ENCODE data around the gene FLNA.
"Not testable (repeated sequence)": the region's sequence is repeated elsewhere in the genome, so short reads cannot be mapped to it uniquely, and the experiment has no call there.

The FLNA gene, protein sequence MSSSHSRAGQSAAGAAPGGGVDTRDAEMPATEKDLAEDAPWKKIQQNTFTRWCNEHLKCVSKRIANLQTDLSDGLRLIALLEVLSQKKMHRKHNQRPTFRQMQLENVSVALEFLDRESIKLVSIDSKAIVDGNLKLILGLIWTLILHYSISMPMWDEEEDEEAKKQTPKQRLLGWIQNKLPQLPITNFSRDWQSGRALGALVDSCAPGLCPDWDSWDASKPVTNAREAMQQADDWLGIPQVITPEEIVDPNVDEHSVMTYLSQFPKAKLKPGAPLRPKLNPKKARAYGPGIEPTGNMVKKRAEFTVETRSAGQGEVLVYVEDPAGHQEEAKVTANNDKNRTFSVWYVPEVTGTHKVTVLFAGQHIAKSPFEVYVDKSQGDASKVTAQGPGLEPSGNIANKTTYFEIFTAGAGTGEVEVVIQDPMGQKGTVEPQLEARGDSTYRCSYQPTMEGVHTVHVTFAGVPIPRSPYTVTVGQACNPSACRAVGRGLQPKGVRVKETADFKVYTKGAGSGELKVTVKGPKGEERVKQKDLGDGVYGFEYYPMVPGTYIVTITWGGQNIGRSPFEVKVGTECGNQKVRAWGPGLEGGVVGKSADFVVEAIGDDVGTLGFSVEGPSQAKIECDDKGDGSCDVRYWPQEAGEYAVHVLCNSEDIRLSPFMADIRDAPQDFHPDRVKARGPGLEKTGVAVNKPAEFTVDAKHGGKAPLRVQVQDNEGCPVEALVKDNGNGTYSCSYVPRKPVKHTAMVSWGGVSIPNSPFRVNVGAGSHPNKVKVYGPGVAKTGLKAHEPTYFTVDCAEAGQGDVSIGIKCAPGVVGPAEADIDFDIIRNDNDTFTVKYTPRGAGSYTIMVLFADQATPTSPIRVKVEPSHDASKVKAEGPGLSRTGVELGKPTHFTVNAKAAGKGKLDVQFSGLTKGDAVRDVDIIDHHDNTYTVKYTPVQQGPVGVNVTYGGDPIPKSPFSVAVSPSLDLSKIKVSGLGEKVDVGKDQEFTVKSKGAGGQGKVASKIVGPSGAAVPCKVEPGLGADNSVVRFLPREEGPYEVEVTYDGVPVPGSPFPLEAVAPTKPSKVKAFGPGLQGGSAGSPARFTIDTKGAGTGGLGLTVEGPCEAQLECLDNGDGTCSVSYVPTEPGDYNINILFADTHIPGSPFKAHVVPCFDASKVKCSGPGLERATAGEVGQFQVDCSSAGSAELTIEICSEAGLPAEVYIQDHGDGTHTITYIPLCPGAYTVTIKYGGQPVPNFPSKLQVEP (N-terminal part only)
- total RNA-seq = 3,238 to 3,513 reads per million in 2 donors

- no peak for DNase-seq
These were observed at the start of gene FLNA for GRCh38 chrX:154374313-154375155. TSS of gene FLNA (minus strand) at chrX:154374634. CDS start at chrX:154371245, 3,389 bp downstream.

GRCh38 chrX:154420402-154420756 is 45.9 kb upstream of the FLNA start:
- DNase-seq = no peak

GRCh38 chrX:154419688-154420401 is 45.4 kb upstream of the FLNA start:
- DNase-seq = no peak

DNA sequence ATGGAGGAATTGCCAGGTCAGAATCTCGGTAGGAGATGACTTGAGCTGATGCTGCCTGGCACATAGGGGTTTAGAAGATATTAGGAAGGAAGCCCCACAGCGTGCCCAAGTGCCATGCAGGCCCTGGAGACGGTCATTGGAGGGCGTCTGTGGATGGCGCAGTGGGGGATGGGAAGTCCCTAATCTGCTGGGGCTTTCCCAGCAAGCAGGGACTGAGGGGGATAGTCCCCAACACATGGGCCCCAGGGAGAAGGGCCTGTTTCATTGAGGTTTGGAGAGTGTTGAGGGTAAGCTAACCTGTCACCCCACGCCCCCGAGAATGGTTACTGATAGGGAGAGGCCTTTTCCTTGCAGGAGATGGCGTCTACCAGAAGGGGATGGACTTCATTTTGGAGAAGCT is 44.8 kb upstream of the FLNA start:
- DNase-seq = no peak

- DNase-seq = no peak
These were observed 42.7 kb upstream of the FLNA start for GRCh38 chrX:154417157-154417556.

DNA sequence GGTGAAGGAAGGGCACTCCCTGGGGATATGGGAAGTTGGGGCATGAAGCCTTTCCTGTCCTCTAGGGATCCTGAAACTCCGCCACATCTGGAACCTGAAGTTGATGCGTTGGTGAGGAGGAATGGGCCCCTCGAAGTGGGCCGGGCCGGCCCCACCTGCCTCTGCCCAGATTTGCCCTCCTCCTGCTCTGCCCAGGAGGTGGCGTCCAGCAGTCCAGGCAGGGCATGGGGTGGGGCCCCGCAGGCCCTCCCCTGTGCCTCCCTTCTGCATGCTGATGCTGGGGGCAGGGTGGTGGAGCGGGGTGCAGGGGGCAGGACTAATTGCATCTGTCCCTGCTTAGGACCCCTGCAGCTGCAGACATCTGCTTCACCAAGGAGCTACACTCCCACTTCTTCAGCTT is 38.7 kb upstream of the FLNA start:
- DNase-seq = no peak

DNA sequence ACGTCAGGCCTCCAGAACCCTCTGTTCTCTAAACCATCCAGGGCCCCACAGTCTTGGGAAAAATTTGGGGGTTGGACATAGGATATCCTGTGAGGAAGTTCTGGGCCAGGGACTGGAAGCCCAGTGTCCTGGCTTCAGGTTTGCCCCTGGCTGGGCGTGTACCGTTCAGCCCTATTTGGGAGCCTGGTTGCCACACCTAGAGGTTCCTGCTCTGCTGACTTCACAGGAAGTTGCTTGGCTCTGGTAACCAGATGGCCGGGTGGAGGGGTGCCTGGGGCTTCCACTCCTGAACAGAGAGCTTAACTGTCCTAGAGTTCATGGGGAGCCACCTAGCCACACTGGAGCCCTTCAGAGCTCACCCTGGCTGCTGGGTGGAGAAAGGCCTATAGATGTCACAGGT is 38.0 kb upstream of the FLNA start:
- no peak for DNase-seq

GRCh38 chrX:154411981-154412340 is 37.5 kb upstream of the FLNA start:
- peak; percentile 21 for DNase-seq

DNA sequence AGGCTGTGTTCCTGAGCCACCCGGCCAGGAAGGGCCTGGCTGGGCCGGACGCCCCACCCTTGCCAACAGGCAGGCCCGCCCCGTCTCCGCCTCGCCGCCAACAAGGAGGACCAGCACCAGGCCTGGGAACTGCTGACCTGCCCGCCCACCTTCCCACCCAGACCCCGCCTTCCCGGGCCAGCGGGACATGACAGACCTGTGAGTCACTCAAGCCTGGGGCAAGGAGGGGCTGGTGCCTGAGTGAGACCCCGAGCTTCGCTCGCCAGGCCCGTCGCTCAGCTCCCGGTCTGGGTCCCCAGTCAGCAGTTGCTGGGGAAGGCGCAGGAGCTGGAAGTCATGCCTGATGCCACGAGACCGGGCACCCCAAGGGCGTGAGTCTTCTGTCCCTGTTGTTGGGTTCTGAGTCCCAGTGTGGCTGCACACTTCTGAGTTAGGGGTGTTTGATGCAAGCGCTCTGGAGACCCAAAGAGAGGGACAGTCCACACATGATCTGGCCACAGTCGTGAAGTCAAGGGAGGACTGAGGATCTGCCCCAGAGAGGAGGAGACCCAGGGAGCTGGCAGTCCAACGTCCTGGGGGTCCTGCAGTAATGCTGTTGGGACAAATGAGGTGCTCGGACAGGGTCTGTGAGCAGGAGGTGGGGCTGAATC is 34.9 kb upstream of the FLNA start, which contains the start of gene DNASE1L1:
Gene DNASE1L1, minus strand, starts transcription at position 33 of the 650 bp plus-strand sequence. CDS start 3,686 bp downstream, outside the sequence.
- DNase-seq = no peak

GRCh38 chrX:154408659-154409221 is 34.3 kb upstream of the FLNA start:
- DNase-seq = no peak

GRCh38 chrX:154404625-154405192 is 30.3 kb upstream of the FLNA start:
- DNase-seq = no peak

- DNase-seq = no peak
These were observed 29.4 kb upstream of the FLNA start for GRCh38 chrX:154403858-154404257.

- no peak for DNase-seq
These were observed 28.8 kb upstream of the FLNA start for GRCh38 chrX:154403192-154403591.

- no peak for DNase-seq
These were observed 28.2 kb upstream of the FLNA start for GRCh38 chrX:154402622-154403127.

DNA sequence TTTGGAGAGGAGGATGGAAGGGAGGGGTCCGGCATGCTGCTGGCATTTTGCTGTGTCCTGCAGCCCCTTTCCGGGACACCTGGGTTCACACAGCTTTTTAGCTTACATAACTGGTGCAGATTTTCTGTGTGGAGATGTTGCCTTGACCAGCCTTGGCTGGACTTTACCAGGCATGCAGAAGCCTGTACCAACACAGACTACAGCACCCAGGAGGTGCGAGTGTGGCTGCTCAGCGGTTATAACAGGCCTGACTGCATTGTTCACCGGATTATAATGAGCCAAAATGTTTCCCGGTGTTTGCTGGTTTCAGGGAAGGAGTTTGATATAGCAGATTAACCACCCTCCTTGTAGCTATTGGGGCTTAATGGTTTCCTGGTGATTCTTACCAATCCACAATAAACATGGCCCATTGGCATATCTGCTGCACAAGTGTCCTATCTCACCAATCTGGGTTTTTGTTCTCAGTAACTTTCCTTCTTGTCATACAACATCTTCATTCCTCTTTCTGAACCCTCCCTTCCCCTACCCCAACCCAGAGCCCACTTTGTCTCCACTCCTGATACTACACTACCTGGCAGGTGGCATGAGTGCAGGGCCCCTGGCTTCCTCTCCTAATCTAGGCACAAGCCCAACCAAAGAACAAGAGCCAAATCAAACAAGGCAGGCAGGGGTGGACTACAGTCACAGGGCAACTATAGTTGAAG is 27.6 kb upstream of the FLNA start:
- DNase-seq = no peak

GRCh38 chrX:154401045-154401799 is 26.8 kb upstream of the FLNA start:
- no peak for DNase-seq

DNA sequence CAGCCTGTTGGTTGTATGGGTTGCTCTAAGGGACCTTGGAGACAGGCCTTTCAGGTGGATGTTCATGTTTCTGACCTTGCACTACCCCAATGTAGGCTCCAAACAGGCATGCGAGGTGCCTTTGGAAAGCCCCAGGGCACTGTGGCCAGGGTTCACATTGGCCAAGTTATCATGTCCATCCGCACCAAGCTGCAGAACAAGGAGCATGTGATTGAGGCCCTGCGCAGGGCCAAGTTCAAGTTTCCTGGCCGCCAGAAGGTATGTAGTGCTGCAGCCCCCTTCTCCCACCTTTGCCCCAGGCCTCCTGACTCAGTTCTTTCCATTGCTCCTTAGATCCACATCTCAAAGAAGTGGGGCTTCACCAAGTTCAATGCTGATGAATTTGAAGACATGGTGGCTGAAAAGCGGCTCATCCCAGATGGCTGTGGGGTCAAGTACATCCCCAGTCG is 26.0 kb upstream of the FLNA start:
- not testable (repeated sequence) for DNase-seq

Measured in T-helper 9 cell (primary cell).